Sigmoid colon (tissue), 4 donors: ENCODE data around the gene FEV.

Experiments
- CTCF ChIP-seq, 4 experiments: fragments of 450-650 bp in 3 of 4; fragments of 200-600 bp in 1 of 4; IDR thresholded peaks; one replicate each; pipeline ENCODE4 v1.5.1; 2016 to 2019; ENCODE audit warnings: antibody characterized with exemption in 4 of 4, mild to moderate bottlenecking in 3 of 4, moderate library complexity in 2 of 4
- POLR2A ChIP-seq, 2 donors: fragments of 450-650 bp; IDR thresholded peaks; one replicate each; pipeline ENCODE4 v1.6.1; 2016; ENCODE audit warnings: antibody characterized with exemption in 2 of 2, mild to moderate bottlenecking in 2 of 2, moderate library complexity in 2 of 2
- POLR2AphosphoS5 ChIP-seq, 4 donors: sonication (generic); formaldehyde crosslinking; IDR thresholded peaks; one replicate each; pipeline ENCODE4 v1.6.1; 2017; ENCODE audit warnings: antibody characterized with exemption in 4 of 4

DNA sequence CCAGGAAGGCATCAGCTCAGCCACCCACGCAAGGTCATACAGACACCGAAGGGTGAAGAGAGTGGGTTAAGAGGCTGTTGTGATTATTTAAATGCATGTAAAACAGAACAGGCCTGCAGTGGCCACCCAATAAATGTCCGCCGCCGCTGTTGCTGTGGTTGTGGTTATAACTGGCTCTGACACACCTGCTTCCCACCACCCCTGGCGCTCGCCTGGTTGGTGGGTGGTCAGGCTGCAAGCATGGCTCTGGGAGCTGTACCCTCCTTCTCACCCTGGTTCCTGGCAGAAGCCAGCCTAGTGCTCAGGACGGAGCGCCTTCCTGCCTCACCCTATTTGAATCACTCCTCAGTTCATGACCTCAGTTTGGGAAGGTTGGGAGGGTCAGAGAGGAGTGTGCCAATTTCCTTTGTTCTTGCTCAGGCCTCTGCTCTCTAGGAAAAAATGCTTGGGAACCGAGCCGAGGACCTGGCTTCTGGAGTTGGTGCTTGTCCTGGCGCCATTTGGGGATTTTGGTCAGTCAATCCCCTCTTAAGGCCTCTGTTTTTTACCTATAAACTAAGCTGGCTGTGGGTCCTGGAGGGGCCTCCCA, 13.5 kb upstream of the FEV start:
- TF ChIP-seq CTCF (IDR thresholded peaks at IDR 0.05) (no peak), POLR2AphosphoS5 (IDR thresholded peaks at IDR 0.05) (no peak), POLR2A (IDR thresholded peaks at IDR 0.05) (no peak)
